HG03571 (cell line): ENCODE measurements around the gene NCKAP5.

Experiments
- ATAC-seq: cut with Tn5 transposase; IDR thresholded peaks from one replicate; pipeline ENCODE4 v1.9.1; 2021; ENCODE audit not compliant: unreplicated experiment

Gene NCKAP5

DNA sequence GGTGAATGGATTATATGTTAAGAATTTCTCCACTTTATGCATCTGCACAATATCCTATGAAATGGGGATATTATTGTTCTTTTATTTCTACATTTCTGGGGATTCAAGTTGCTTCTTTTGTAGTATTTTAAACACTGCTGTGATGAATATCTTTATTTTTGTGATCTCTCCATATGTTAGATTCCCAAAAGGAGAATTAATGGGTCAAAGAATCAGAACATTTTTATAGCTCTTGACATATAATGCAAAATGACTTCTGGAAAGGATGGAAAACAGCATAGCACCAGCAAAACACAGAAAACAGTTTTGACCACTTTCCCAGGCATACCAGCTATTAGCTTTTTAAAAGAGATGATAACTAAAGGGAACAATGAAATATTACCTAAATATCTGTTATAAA, 135.5 kb downstream of the NCKAP5 start:
- no peak for ATAC-seq

DNA sequence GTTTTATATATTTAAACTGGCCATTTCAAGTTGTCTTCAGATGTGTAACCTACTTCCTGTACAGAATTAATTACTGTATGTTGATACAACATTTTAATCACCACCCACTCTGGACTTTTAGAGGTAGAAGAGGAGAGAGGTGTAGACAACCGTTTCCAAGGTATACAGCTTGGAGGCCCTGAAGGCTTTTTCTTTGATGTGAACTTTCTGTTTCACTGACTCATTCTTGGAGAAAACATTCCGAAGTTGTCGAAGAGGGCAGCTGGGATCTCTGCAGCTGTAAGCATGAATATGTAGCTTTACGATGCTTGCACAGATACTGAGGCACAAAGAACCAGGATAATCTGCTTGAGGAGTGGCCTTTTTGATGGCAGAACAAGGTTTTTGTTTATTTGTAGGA, 137.0 kb downstream of the NCKAP5 start:
- no peak for ATAC-seq

DNA sequence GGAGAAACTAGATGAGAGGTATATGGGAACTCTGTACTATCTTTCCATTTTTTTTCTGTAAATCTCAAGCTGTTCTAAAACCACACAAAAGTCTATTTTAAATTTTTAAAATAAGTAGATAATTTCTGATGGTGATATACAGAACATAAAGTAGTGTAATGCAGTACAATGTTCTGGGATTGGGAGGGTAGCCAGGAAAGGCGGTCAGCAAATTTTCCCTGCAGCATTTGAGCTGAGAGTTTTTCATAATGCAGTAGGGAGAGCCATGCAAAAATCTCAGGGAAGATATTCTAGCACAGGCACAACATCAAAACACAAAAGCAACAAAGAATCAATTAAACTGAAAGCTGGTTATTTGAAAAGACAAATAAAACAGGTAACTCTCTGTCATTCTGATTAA, 141.5 kb downstream of the NCKAP5 start:
- no peak for ATAC-seq

DNA sequence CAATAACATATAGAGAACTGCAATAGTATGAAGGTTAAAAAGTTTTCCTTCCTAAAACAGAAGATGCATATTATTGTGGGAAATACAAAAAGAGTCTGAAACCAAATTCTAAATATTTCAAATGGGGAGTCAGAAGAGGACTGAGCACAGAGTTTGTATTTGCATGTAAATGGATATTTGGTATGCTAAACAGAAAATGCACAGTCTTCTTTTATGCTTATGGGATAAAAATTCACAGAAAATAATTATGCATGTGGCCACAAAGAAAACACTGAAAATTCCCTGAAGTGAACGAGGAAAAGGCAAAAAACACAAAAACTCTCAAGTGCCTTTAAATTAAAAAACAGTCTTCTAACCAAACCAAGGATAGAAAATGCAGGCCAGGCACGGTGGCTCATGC, 142.7 kb downstream of the NCKAP5 start:
- ATAC-seq, result no peak

DNA sequence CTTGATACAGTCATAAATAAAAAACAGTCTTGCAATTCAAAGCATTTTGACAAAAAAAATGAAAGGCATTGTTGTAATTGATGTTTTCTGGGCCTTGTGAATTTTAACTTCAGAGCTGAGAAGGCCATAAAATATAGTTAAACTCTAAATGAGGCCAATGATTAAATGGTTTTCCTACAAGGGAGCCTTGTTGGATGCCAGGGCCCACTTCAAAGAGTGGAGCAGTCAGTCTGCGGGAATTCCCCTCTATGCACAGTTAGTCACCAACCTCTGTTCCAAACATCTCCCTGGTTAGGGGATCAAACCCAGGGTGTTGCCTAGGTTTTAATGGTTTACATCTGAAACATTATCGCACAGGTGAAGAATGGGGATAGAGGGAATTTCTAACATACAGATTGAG, 143.4 kb downstream of the NCKAP5 start:
- no peak for ATAC-seq

DNA sequence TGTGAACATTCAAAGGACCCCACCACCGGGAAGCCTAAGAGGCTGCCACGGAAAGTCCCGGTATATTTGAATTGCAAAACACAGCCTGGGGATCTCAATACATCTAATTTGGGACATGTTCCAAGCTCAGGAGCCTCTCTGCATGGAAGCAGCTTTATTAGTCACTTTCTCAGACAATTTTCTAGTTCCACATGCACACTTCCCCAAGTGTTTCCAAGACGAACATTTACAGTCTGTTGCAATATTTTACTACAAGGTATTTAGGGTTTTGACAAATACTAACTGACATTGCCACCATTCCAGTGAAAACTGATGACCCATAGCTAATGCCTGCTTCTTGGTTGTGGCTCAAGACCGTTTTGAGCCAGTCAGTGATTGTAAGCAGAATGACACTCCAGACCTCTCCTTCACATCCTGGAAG, 145.3 kb downstream of the NCKAP5 start:
- ATAC-seq, result no peak

DNA sequence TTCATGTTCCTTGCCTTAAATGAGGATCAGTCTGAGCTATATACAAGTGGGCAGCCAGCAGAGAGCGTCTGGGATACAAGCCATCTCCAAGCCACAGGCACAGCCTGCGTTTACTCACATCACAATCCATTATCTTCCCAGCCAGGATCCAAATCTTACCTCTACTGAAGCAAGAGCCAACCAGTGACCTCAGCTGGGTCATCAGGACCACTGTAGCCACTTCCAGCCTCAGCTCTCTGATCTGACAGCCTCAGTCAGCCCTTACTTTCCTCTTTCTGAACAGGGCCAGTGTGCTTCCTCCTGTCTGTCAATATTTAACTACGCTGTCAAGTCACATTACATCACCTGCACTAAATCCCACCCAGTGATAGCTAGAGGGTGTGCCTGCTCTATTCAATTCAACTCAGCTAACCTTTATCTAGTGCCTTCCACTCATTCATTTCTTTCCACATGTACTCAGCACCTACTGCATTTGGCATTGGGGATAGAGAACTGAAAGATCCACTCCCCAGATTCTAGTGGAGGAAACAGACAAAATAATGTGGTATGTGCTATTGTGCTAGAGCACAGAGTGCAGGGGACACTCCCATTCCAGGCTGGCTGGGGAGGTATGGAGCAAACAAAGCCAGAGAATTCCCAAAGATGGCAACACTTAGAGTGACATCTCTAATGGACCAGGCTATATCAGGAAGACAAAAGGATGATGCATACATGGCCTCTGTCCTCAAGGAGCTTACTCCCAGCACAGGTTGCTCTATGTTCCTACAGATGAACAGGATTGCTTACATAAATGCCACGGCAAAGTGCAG, 146.5 kb downstream of the NCKAP5 start:
- ATAC-seq, result peak; percentile 93

DNA sequence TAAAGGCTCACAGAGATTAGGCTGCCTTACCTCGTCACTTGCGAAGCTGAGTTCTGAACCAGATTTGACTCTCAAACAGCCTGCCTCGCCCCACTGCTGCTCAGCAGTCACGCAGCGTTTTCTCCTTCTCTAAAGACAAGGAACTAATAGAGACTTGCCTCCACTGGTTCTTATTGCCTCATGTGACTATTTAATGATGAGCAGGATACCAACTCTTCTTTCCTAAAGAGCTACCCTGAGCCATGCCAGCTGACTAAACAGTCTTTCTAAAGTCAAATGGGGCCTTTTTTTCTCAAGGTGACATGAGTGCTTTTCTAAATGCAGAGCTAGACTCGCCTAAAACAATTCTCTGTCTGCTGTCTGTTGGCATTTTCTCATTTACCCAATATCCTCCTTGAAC, 147.5 kb downstream of the NCKAP5 start:
- ATAC-seq, result no peak

DNA sequence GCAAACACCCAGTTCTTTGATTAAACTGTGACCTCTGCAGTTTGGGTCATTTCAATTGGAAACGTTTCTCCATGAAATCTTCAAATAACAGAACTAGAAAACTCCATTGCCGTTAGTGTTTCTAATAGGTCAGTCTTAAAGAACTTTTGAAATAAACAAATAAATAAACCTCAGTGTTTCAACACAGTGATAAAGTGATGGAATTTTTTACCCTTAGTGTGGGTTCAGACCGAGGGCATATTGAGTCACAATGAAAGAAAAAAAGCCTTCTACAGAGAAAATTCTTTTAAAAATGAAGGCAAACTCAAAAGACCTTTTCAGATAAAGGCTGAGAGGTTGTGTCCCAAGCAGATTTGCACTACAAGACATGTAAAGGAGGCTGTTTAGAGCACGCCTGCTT, 149.6 kb downstream of the NCKAP5 start:
- no peak for ATAC-seq

DNA sequence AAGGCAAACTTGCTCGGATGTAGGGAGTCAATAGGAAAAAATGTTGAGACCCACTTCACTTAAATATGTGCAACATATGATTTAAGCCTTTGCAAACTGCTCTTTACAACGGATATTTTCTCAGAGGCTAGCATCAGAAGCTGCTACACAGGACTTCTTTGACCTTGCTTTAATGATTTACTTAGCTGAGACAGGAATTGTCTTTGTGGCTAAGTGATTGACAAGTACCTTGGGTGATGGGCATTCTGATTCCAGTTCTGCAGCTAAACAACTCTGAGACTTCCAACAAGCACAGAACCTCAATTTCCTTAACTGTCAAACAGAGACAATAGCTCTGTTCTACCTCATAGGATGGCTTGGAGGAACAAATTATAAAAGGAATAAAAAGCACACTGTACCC, 150.2 kb downstream of the NCKAP5 start:
- peak; percentile 38 for ATAC-seq

DNA sequence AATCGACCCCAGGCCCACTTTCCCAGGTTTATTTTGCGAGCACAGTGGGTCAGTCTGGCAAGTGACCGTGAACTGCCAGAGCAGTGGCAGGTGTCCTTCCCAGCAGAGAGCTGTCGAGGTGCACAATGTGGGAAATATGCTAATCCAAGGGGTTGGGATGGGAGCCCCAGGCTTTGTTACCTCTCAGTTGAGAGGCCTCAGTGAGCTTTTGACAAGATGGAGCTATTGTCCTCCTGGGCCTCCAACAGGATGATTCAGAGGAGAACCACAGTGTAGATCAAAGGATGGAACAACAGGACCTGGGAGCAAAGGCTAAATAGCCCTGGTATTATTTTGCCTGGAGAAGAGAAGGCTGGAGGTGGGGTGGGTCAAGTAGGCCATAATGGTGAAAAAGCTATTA, 150.8 kb downstream of the NCKAP5 start:
- no peak for ATAC-seq

DNA sequence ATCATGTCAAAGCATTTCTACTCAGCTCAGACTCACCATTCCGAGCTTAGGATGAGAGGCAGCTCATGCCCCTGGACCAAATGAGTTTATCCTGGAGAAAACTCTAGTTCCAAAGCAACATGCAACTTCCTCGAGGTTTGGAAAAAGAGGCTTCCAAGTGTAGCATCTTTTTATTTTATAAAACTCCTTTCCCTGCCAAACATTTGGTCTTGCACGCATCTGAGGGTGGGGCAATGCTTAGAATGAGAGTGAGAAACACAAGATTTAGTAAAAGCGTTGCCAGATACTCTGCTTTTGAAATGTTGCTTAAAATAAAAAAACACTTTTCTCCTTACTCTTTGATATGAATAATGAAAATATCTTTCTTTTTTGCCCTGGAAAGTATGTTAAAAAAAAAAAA, 151.5 kb downstream of the NCKAP5 start:
- ATAC-seq, result no peak

DNA sequence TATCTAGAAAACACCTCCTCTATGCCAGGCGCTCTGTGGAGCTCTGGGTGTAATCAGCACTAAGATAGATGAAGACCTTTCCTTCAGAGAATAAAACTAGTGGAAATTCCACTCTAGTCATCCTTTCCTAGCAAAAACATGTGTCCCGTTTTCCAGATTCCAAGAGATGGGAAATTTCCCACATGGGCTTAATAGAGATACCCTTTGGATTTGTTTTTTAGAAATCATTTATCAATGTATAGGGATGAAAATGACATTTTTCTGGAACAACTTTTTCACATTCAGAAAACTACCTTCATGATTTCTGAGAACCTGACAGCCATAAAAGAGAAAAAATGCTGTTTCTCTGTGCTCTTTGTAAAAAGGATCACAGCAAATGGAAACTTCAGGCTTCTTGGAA, 152.1 kb downstream of the NCKAP5 start:
- ATAC-seq, result no peak

DNA sequence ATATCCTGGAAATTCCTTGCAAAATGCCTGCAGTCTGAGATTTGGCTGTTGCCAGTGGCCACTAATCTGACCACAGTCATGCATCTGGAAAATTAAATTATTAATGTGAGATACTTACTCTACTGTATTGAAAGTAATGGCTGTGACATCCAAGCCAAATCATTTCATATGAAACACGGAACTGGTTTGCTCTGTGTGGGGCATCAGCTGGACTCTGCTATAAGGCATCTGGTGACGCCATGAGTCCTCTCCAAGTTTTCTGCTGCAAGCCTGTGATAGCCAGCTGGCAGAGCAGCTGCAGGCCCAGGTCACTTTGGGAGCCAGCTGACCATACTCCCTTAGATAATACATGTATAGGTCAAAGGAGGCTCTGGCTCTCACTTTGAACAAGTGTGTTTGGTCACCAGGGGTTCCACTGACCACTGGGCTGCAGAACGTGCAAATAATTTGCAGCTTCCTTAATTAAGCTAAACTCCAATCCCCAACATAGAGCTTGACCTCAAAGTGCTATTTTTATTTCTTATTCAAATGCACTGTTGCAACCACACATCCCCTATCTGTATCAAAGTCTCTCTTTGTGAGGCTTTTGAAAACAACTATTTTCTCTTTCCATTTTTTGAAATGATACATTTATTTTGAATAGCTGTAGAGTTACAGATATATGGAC, 152.9 kb downstream of the NCKAP5 start:
- ATAC-seq, result no peak

DNA sequence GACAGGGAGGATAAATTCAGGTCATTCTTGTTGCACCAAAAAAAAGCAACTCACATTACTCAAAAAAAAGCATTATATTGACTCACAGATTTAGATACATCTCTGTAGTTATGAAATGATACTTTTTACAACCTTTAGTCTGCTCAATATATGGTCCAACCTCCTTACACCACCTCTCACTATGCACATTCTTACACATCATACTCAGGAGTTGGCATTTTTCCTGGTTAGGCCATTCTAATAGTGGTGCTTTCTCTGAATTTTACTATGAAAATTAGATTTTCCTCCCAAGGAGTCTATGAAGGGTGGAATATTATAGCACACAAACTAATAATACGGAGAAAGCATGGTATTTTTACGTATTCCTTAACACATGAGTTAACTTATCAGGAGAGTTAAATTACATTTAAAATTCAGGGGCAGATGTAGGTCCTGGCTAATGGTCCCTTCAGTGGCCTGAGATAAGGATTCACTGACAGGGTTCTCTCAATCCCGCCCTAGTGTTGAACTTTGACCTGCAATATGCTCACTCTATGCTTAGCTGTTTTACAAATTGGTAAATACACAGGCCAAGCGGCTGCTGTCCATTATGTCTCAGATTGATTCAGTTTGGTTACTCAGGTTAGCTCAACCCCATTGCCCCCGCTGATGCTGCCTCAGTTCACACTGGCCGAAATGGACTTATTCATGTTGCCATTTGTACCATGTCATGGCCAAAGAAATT, 153.6 kb downstream of the NCKAP5 start:
- no peak for ATAC-seq

DNA sequence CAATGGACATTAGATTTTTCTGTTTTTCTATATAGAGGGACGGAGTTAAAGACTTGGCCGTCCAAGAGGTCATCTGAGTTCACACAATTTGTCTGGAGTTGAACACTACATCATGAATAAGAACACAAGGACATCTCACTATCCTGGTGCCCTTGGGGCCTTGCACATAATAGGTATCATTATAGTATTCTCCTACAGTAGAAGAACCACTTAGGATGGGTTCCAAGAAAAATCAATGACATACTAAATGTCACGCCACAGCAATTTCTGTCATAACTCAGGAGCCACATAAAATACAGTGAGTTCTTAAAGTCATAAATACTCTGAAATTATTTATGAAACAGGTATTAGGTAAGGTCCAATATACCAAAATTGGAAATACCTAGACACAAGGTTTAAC, 154.4 kb downstream of the NCKAP5 start:
- no peak for ATAC-seq

DNA sequence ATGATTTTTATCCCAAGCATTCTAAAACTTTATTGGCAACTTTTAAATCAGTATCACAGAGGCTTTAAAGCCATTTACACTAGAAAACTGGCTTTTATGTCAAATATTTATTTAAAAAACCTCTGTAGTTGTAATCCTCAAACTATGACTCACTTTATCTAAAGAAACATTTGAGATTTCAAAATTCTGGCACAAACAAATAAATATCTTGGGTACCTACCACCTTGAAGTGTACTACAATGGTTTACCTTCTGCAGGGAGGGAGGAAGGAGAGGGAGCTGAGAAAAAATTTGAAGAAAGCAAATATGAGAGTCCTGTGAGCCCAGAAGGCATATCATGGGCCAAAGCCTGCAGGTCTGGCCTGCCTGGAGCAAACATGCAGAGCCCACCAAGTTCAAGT, 155.6 kb downstream of the NCKAP5 start:
- ATAC-seq, result no peak

DNA sequence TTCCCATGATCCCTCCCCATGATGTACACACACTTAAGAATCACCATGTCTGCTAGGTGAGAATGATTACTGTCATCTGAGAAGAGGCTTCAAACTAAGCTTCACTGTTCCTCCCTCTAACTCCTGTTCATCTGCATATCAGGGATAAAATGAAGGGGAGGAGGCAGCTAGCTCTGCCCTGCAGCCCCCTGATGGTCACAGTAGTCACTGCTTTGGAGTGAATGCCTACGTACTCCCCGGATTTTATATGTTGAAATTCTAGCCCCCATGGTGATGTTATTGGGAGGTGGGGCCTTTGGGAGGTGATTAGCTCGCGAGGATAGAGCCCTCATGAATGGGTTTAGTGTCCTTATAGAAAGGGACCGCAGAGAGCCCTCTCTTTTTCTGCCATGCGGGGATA, 156.4 kb downstream of the NCKAP5 start:
- no peak for ATAC-seq

DNA sequence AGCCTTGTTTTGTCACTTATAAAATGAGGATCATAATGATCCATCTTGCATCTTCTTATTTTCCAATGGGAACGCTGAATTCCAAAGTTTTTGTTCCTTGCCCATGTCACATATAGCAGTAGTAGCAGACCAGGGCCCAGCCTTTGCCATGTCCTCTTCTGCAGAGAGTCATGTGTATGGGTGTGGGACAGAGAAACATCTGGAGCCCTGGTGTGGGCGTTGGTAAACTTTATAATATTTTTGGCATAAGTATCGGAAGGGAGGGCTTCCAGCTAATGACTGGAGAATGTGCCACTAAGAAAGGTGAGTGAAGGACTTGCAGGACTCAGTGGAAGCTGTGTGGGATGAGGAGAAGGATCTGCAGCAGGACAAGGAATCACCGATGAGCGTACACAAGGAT, 157.2 kb downstream of the NCKAP5 start:
- ATAC-seq, result no peak

DNA sequence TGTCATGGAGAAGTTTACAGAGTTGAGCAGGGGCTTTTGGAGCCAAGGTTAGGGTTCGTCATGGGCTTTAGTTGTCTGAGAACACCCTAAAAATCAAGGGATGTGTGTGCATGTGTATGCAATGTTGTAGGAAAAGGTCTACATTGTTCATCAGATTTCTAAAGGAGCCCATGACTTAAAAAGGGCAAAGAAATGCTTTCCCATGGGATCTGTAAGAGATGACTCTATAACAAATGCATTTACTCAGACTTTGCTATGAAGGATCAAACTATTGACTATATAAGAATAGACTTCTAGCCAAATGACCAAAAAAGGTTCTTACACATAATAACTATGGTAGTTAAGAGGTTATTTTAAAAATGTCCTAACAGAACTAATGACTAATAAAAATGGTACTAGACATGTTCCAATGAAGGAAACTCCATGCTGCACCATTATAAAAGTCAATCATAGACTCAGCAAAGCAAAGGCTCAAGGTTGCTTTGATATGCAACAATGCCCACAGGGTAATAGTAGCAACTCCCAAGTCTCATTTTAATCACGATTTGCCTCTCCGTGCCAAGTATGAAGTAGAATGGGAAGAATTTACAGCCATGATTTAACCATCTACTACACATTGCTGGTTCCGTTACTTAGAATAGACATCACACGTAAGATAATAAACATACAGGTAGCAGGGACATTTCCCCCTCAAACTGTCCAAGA, 158.5 kb downstream of the NCKAP5 start:
- no peak for ATAC-seq

DNA sequence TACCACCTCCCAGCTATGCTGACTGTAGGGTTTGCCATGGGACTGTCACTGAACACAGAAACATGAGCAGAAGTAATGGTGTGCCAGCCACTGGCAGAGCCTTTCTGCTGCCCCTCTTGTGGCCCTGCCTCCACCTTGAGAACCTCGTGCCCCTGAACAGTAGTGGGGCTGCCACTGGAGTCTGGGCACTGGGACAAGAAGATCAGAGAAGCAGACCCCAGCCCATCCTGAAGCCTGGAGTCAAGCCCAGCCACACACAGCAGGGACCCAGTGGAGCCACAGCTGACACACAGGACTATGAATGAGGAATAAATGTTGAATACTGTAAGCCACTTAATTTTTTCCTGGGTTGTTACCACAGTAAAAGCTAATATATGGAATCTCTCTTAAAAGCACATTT, 159.6 kb downstream of the NCKAP5 start:
- ATAC-seq, result no peak
